ENCODE measurements around the gene GTF3C4.

Gene GTF3C4

DNA sequence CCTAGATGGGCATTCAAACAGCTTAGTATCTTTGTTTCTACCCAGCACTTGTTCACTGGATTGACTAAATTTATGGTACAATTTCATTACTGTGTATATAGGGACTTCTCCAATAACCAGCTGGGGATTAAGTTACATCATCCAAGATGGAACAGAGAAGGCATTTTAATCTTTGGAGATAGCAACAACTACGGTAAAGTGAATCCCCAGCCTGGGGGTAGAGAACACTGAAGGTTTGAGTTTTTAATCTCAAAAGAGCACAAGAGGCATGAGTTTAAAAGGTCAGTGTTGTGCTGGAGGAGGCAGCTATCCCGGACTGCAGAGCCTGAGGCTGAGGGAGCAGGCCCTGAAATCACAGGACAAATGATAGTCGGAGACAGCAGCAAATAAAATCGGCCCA, 29.0 kb upstream of the GTF3C4 start:
- Histone ChIP-seq H3K9ac (ENCODE audit: low read length) (no peak overlapping the region), H3K9me3 (ENCODE audit: control insufficient read depth, low read length) (no peaks in the 10 kb centered on the region), H2AK5ac (ENCODE audit: low read length, severe bottlenecking) (no peak overlapping the region), H3K4me1 (ENCODE audit: control insufficient read depth, insufficient read depth, low read depth, low read length) (no peaks in the 10 kb centered on the region), H3K27me3 (ENCODE audit: control insufficient read depth in 1 of 2, insufficient read depth in 1 of 2, low read length in 2 of 2) (no peaks in the 10 kb centered on the region), H3K14ac (ENCODE audit: low read length in 2 of 2) (no peak overlapping the region), H2BK120ac (ENCODE audit: low read depth, low read length) (no peak overlapping the region), H3K4ac (ENCODE audit: low read depth in 1 of 2, low read length in 2 of 2) (no peak overlapping the region), H3K18ac (ENCODE audit: low read depth in 1 of 2, low read length in 2 of 2) (no peak overlapping the region), H3K27ac (ENCODE audit: low read length, poor library complexity, severe bottlenecking) (no peak overlapping the region), H4K91ac (ENCODE audit: low read length) (no peak overlapping the region), H3K23ac (ENCODE audit: low read length in 2 of 2) (no peak overlapping the region), H4K8ac (ENCODE audit: low read length) (no peak overlapping the region), H3K4me3 (ENCODE audit: insufficient read depth in 1 of 2, low read depth in 1 of 2, low read length in 2 of 2) (no peak overlapping the region), H3K79me1 (replicated peaks; ENCODE audit: low read length, poor library complexity, severe bottlenecking) (peaks cover 36% of the 10 kb centered on the region), H2BK5ac (ENCODE audit: low read depth, low read length, poor library complexity, severe bottlenecking) (no peak overlapping the region), H2BK15ac (ENCODE audit: low read depth, poor library complexity, severe bottlenecking) (no peak overlapping the region), H3K36me3 (ENCODE audit: control insufficient read depth in 1 of 2, insufficient read depth in 2 of 2, low read depth in 1 of 2, low read length in 2 of 2) (peaks cover 64 to 90% of the 10 kb centered on the region in 2 experiments), H3K4me2 (ENCODE audit: low read length, poor library complexity, severe bottlenecking) (no peak overlapping the region), H2BK12ac (ENCODE audit: low read length in 2 of 2) (no peak overlapping the region), H2AFZ (ENCODE audit: low read depth, low read length) (no peak overlapping the region)
- WGBS = 94% methylated on average over 3 of the region's 4 CpGs
- no peak for DNase-seq

DNA sequence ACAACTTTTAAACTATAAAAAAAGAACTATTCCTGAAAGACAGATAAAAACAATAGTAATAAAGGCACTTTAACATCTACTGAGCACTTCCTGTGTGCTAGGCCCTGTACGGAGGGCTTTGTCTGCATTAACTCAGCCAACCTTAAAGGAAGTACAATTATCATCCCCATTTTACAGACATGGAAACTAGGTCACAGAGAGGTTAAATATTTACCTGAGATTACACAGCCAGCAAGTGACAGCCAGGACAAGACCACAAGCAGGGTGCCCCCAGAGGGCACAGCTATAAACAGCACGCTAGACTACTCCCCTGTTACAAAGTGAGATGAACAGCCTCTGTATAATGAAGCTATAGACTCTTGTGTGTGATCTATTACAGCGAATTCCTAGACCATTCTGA, 26.0 kb upstream of the GTF3C4 start:
- Histone ChIP-seq H2BK5ac (ENCODE audit: low read depth, low read length, poor library complexity, severe bottlenecking) (no peak overlapping the region), H4K8ac (ENCODE audit: low read length) (no peak overlapping the region), H3K79me1 (replicated peaks; ENCODE audit: low read length, poor library complexity, severe bottlenecking) (peaks cover 30% of the 10 kb centered on the region), H3K4me3 (ENCODE audit: insufficient read depth in 1 of 2, low read depth in 1 of 2, low read length in 2 of 2) (no peak overlapping the region), H3K23ac (ENCODE audit: low read length in 2 of 2) (no peak overlapping the region), H2AK5ac (ENCODE audit: low read length, severe bottlenecking) (no peak overlapping the region), H2BK15ac (ENCODE audit: low read depth, poor library complexity, severe bottlenecking) (no peak overlapping the region), H3K4ac (ENCODE audit: low read depth in 1 of 2, low read length in 2 of 2) (no peak overlapping the region), H4K91ac (ENCODE audit: low read length) (no peak overlapping the region), H3K4me2 (ENCODE audit: low read length, poor library complexity, severe bottlenecking) (no peak overlapping the region), H2BK12ac (ENCODE audit: low read length in 2 of 2) (no peak overlapping the region), H3K27me3 (ENCODE audit: control insufficient read depth in 1 of 2, insufficient read depth in 1 of 2, low read length in 2 of 2) (no peaks in the 10 kb centered on the region), H3K27ac (ENCODE audit: low read length, poor library complexity, severe bottlenecking) (no peak overlapping the region), H3K9me3 (ENCODE audit: control insufficient read depth, low read length) (no peaks in the 10 kb centered on the region), H3K9ac (ENCODE audit: low read length) (no peak overlapping the region), H3K18ac (ENCODE audit: low read depth in 1 of 2, low read length in 2 of 2) (no peak overlapping the region), H3K4me1 (ENCODE audit: control insufficient read depth, insufficient read depth, low read depth, low read length) (peaks cover 9% of the 10 kb centered on the region), H2AFZ (ENCODE audit: low read depth, low read length) (no peak overlapping the region), H3K36me3 (ENCODE audit: control insufficient read depth in 1 of 2, insufficient read depth in 2 of 2, low read depth in 1 of 2, low read length in 2 of 2) (peaks cover 53 to 93% of the 10 kb centered on the region in 2 experiments), H2BK120ac (ENCODE audit: low read depth, low read length) (no peak overlapping the region), H3K14ac (ENCODE audit: low read length in 2 of 2) (no peak overlapping the region)
- WGBS = 89% methylated on average over 3 of the region's 3 CpGs
- DNase-seq = no peak

DNA sequence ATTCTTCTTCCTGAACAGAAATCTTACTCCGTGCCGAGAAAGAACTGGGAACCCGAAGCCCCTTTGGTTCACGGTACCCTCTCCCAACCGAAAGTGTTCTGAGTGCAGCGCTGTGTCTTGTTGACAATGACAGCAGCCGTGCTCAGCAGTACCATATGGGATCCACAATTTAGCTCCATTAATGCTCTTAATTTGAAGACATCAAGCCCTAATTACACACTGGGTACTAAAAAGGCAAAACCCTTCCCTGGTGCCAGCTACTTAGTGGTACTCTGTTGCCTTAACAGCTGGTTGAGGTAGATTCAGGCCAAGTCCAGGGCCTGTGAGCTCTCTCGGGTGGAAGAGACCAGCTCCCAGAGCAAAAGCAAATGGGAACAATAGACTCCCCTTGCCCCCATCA, 25.0 kb upstream of the GTF3C4 start:
- WGBS = 99% methylated on average over 8 of the region's 8 CpGs
- no peak overlapping the region for H3K9ac ChIP-seq (ENCODE audit: low read length)
- H3K36me3 ChIP-seq (ENCODE audit: control insufficient read depth in 1 of 2, insufficient read depth in 2 of 2, low read depth in 1 of 2, low read length in 2 of 2) = peaks cover 49 to 94% of the 10 kb centered on the region in 2 experiments
- no peak overlapping the region for H2AK5ac ChIP-seq (ENCODE audit: low read length, severe bottlenecking)
- no peak overlapping the region for H2BK120ac ChIP-seq (ENCODE audit: low read depth, low read length)
- no peak overlapping the region for H3K27ac ChIP-seq (ENCODE audit: low read length, poor library complexity, severe bottlenecking)
- H3K4me3 ChIP-seq (ENCODE audit: insufficient read depth in 1 of 2, low read depth in 1 of 2, low read length in 2 of 2) = no peak overlapping the region
- H2BK5ac ChIP-seq (ENCODE audit: low read depth, low read length, poor library complexity, severe bottlenecking) = no peak overlapping the region
- no peak overlapping the region for H3K18ac ChIP-seq (ENCODE audit: low read depth in 1 of 2, low read length in 2 of 2)
- no peak overlapping the region for H3K23ac ChIP-seq (ENCODE audit: low read length in 2 of 2)
- H2BK12ac ChIP-seq (ENCODE audit: low read length in 2 of 2) = peak overlapping the region in 1 of 2 experiments; percentile 2
- no peak overlapping the region for H3K4me2 ChIP-seq (ENCODE audit: low read length, poor library complexity, severe bottlenecking)
- H3K27me3 ChIP-seq (ENCODE audit: control insufficient read depth in 1 of 2, insufficient read depth in 1 of 2, low read length in 2 of 2) = no peaks in the 10 kb centered on the region
- H2AFZ ChIP-seq (ENCODE audit: low read depth, low read length) = no peak overlapping the region
- peak overlapping the region; percentile 33 for H2BK15ac ChIP-seq (ENCODE audit: low read depth, poor library complexity, severe bottlenecking)
- H3K79me1 ChIP-seq (replicated peaks; ENCODE audit: low read length, poor library complexity, severe bottlenecking) = peaks cover 29% of the 10 kb centered on the region
- DNase-seq = no peak
- no peak overlapping the region for H4K8ac ChIP-seq (ENCODE audit: low read length)
- H3K14ac ChIP-seq (ENCODE audit: low read length in 2 of 2) = no peak overlapping the region
- no peaks in the 10 kb centered on the region for H3K9me3 ChIP-seq (ENCODE audit: control insufficient read depth, low read length)
- no peak overlapping the region for H3K4ac ChIP-seq (ENCODE audit: low read depth in 1 of 2, low read length in 2 of 2)
- H3K4me1 ChIP-seq (ENCODE audit: control insufficient read depth, insufficient read depth, low read depth, low read length) = peaks cover 9% of the 10 kb centered on the region
- peak overlapping the region; percentile 9 for H4K91ac ChIP-seq (ENCODE audit: low read length)

DNA sequence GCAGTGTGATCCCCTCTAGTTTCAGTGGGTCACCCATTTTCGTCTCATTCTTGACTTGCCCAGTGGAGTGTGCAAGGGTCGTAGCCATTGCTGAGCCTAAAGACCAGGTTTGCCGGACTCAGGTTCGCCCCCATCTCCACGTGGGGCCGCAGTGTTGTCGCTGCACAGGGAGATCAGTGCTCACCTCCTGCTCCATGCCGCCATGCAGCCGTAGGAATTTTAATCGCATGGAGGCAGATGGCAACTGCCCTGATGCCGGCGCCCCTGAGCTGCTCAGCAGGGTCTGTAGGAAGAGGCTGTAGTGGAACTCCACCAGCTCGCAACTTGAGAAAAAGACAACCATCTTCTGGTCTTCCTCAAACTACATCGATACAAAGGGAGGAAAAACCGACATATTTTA, 24.6 kb upstream of the GTF3C4 start:
- H3K4me1 ChIP-seq (ENCODE audit: control insufficient read depth, insufficient read depth, low read depth, low read length) = peaks cover 9% of the 10 kb centered on the region
- no peak overlapping the region for H3K23ac ChIP-seq (ENCODE audit: low read length in 2 of 2)
- H3K27ac ChIP-seq (ENCODE audit: low read length, poor library complexity, severe bottlenecking) = no peak overlapping the region
- peaks cover 33% of the 10 kb centered on the region for H3K79me1 ChIP-seq (replicated peaks; ENCODE audit: low read length, poor library complexity, severe bottlenecking)
- H2BK15ac ChIP-seq (ENCODE audit: low read depth, poor library complexity, severe bottlenecking) = no peak overlapping the region
- no peak overlapping the region for H2AFZ ChIP-seq (ENCODE audit: low read depth, low read length)
- no peak overlapping the region for H3K14ac ChIP-seq (ENCODE audit: low read length in 2 of 2)
- 97% methylated on average over 13 of the region's 15 CpGs for WGBS
- H3K4me2 ChIP-seq (ENCODE audit: low read length, poor library complexity, severe bottlenecking) = no peak overlapping the region
- no peak overlapping the region for H4K8ac ChIP-seq (ENCODE audit: low read length)
- no peak overlapping the region for H2AK5ac ChIP-seq (ENCODE audit: low read length, severe bottlenecking)
- peak overlapping the region; percentile 9 for H4K91ac ChIP-seq (ENCODE audit: low read length)
- peaks cover 45 to 94% of the 10 kb centered on the region in 2 experiments for H3K36me3 ChIP-seq (ENCODE audit: control insufficient read depth in 1 of 2, insufficient read depth in 2 of 2, low read depth in 1 of 2, low read length in 2 of 2)
- no peak overlapping the region for H3K4me3 ChIP-seq (ENCODE audit: insufficient read depth in 1 of 2, low read depth in 1 of 2, low read length in 2 of 2)
- no peak overlapping the region for H3K4ac ChIP-seq (ENCODE audit: low read depth in 1 of 2, low read length in 2 of 2)
- H2BK5ac ChIP-seq (ENCODE audit: low read depth, low read length, poor library complexity, severe bottlenecking) = no peak overlapping the region
- no peak overlapping the region for H3K9ac ChIP-seq (ENCODE audit: low read length)
- no peak overlapping the region for H3K18ac ChIP-seq (ENCODE audit: low read depth in 1 of 2, low read length in 2 of 2)
- H2BK12ac ChIP-seq (ENCODE audit: low read length in 2 of 2) = peak overlapping the region in 1 of 2 experiments; percentile 2
- no peak overlapping the region for H2BK120ac ChIP-seq (ENCODE audit: low read depth, low read length)
- DNase-seq = no peak
- H3K9me3 ChIP-seq (ENCODE audit: control insufficient read depth, low read length) = no peaks in the 10 kb centered on the region
- H3K27me3 ChIP-seq (ENCODE audit: control insufficient read depth in 1 of 2, insufficient read depth in 1 of 2, low read length in 2 of 2) = no peaks in the 10 kb centered on the region

Measured in mesenchymal stem cell (in vitro differentiated cells and primary cell).